HG02571 (cell line): Measurements from ENCODE around the gene TEX22.

Source experiments
- ATAC-seq: cut with Tn5 transposase; IDR thresholded peaks from one replicate; pipeline ENCODE4 v1.9.1; 2021; ENCODE audit warnings: mild to moderate bottlenecking, moderate library complexity; ENCODE audit not compliant: unreplicated experiment

TEX22 gene

GRCh38 chr14:105384041-105384557 is 14.2 kb upstream of the TEX22 start:
- ATAC-seq: no peak

- ATAC-seq: no peak
These were observed 13.6 kb upstream of the TEX22 start for GRCh38 chr14:105384605-105385321.

- ATAC-seq: no peak
These were observed 13.1 kb upstream of the TEX22 start for GRCh38 chr14:105385322-105385637.

- ATAC-seq: no peak
These were observed 12.5 kb upstream of the TEX22 start for GRCh38 chr14:105385698-105386365.

GRCh38 chr14:105386581-105387529 is 11.5 kb upstream of the TEX22 start:
- ATAC-seq: no peak

- ATAC-seq: no peak
These were observed 10.8 kb upstream of the TEX22 start for GRCh38 chr14:105387530-105387922.

GRCh38 chr14:105388110-105388951 is 10.0 kb upstream of the TEX22 start:
- no peak for ATAC-seq

GRCh38 chr14:105388976-105389375 is 9.4 kb upstream of the TEX22 start:
- no peak for ATAC-seq

- no peak for ATAC-seq
These were observed 8.8 kb upstream of the TEX22 start for GRCh38 chr14:105389534-105389933.

- ATAC-seq: no peak
These were observed 8.1 kb upstream of the TEX22 start for GRCh38 chr14:105389976-105390848.

- ATAC-seq: no peak
These were observed 7.4 kb upstream of the TEX22 start for GRCh38 chr14:105390849-105391500.

GRCh38 chr14:105391541-105391940 is 6.8 kb upstream of the TEX22 start:
- no peak for ATAC-seq

- no peak for ATAC-seq
These were observed 5.9 kb upstream of the TEX22 start for GRCh38 chr14:105392131-105393090.

GRCh38 chr14:105393151-105393550 is 5.2 kb upstream of the TEX22 start:
- ATAC-seq: no peak

- ATAC-seq: no peak
These were observed 3.4 kb upstream of the TEX22 start for GRCh38 chr14:105394714-105395537.

- ATAC-seq: no peak
These were observed 2.8 kb upstream of the TEX22 start for GRCh38 chr14:105395538-105395854.

GRCh38 chr14:105397350-105397931 is 897 bp upstream of the TEX22 start:
- no peak for ATAC-seq
